Stimulated activated CD8-positive, alpha-beta memory T cell treated with anti-CD3 and anti-CD28 coated beads, Interleukin-12 subunit alpha, Interleukin-12 subunit beta, amount 100 ng/mL, for 1 hour (primary cell): Measurements from ENCODE around the gene SLC7A8.

Experiments used
- DNase-seq: peaks from one replicate; pipeline ENCODE4 v3.0.0-alpha.2; 2020; ENCODE audit warnings: low read depth

The SLC7A8 gene

DNA sequence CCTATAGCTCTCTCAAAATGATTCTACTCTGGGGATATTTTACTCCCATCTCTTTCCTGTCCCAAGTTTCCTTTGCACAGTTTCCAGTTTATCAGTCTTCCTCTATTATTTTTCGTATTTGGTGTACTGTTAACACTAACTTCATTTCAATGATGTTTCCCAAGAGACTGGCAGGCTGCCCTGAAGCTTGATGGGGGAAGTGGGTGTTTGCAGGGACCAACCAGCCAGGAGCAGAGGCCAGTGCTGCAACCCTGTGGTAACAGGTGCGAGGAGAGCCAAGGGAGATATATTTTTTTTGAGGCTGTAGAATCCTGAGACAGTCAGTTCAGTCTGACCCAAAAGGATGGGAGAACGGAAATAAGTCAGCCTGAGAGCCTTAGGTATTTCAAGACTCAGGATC lies 52.6 kb downstream of the SLC7A8 start:
- no peak for DNase-seq

GRCh38 chr14:23129759-23130316 lies 53.6 kb downstream of the SLC7A8 start:
- DNase-seq, result no peak

DNA sequence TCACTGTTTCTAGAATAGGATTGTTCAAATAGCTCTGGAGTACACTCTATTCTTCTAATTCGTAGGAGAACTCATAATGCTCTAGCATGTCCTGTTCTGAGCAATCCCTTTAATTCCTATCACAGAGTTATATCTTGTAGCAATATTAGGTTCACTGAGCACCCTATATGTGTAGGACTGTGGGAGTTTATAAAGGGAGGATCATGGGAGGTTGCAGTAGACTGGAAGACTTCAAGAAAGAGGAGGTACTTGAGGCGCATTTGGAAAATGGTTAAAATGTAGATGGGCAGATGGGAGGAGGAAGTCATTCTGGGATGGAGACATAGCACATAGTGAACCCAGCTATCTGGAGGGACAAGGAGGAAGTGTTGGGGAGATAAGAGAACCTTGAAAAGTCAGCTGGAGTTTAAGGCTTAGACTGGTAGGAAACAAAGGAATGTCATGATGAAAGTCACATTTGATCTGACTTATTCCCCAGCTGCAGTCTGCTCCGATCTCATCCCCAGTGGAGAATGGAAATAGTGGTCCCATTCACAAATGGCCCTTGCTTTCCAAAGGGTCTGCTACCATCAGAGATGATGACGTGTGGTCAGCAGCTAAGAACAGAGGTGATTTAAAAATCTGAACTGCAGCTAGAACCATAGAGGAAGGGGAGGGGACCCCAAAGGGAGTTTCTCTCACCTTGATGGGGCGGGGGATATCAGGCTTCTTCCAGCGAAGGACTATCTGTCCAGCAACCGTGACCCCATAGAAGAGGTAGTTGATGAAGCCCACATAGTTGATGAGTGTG lies 54.3 kb downstream of the SLC7A8 start:
- DNase-seq, result no peak

DNA sequence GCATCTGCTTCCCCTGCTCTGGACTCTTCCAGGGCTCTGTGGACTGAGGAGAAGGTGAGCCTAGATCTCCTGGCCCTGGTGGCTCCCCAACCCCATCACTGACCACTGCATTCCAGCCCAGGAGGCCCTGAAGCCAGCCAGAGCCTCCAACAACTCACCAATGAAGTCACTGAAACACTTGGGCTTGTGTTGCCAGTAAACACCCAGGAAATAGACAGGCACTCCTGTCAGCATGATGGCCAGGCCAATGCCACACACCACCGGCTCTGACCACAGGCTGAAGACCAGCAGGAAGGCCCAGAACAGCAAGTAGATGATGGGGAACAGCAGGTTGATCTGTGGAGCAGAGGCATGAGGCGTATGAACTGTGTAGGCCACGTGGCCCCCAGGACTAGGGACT lies 55.6 kb downstream of the SLC7A8 start:
- DNase-seq, result no peak

DNA sequence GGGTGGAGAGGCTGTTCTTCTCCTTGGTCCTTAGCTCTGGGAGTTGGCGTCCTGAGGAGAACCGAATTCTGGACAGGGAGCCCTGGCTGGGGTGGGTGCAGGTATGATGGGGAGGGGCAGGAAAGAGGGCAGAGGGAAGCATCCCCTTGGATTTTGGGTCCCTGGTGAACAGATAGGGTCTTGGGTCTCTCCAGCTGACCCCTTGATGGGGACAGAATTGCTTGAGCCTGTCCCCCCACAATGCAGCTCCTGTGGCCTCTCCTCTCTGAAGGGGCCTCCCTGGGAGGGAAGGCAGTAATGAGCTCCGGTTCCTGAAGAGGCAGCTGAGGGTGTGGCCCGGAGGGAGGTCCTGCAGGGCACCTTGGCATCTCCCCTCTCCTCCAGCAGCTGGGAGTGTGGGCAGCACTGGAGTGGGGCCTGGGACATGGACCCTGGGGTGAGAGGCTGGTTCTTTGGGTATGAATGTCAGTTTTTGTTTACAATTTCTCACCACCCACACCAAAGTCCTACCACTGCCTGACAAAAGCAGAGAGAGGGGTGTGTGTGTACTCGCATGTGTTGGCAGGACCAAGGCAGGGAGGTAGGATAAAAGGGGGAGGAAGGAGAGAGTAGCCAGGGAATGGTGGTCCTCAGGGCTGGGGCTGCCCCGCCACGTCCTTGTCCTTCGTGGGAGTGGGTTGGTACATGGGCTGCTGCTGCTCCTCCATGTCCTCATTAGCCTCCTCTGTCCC lies 56.7 kb downstream of the SLC7A8 start:
- DNase-seq, result no peak

DNA sequence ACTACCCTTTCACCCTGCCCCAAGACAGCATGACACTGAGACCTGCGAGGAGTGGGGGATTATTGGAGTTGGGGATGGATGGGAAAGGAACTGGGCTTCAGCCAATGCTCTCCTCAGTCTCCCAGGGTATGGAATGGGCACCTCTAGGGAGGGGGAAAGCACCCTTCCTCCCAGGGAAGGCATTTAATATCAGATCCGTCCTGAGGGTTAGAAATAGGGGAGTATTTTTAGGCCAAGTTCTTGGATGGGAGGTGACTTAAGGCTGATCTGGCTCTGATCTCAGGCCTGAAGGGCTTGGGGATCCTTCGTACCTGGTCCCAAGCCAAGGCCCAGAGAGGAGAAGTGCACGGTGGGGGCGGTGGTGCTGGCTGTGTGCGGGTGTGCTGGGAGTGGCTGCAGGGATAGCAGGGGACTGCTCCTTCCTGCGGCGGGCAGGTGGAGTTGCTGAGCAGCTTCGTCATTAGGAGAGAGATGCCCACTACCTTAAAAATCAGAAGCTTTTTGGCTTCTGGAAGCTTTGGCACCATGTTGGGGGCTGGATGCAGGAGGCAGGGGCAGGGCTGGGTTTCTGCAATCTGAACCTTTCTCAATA lies 57.4 kb downstream of the SLC7A8 start:
- no peak for DNase-seq

- DNase-seq, result no peak
Observed at GRCh38 chr14:23125011-23125410, 58.4 kb downstream of the SLC7A8 start.

DNA sequence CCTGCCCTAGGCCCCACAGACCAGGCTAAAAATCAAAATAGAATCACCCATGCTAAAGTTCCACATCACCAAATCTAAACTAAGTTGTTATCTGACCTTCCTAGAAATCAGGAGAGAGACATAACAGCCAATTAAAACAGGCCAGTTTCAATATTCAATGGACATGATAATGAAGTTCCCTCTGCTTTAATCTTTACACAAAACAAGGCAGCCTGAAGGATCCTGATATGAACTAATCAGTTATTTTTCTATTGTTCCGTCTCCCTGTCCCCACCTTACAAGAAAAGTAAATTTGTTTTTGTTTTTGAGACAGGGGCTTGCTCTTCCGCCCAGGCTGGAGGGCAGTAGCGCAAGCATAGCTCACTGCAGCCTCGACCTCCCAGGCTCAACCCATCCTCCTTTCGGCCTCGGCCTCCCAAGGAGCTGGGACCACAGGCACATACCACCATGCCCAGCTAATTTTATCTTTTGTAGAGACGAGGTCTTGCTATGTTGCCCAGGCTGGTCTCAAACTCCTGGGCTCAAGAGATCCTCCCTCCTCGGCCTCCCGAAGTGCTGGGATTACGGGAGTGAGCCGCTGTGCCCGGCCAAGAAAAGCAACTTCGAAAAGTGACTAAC lies 59.0 kb downstream of the SLC7A8 start:
- no peak for DNase-seq

GRCh38 chr14:23123419-23123818 lies 60.0 kb downstream of the SLC7A8 start:
- no peak for DNase-seq

GRCh38 chr14:23122086-23122485 lies 61.4 kb downstream of the SLC7A8 start:
- no peak for DNase-seq

DNA sequence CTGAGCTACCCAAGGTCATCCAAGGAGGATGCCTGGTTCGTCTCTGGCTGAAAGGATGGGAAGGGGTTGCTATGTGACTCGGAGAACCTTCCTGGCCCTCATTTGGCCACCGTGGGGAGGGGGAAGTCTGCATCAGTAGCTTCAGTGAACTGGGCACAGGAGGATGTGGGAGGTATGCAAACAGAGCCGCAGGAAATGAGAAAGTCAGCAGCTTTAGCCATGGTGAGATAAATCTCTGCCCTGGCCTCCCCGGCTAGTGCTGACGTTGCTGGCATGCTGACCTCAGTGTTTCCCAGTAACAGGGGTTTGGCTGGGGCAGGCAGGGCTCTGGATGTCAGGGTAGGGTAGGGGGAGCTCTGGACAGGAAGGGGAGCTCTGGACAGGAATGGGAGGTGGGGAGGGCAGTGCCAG lies 62.1 kb downstream of the SLC7A8 start:
- no peak for DNase-seq

GRCh38 chr14:23120541-23121251 lies 62.8 kb downstream of the SLC7A8 start:
- peak; percentile 59 for DNase-seq

- no peak for DNase-seq
Observed at GRCh38 chr14:23119363-23120327, 63.8 kb downstream of the SLC7A8 start.

DNA sequence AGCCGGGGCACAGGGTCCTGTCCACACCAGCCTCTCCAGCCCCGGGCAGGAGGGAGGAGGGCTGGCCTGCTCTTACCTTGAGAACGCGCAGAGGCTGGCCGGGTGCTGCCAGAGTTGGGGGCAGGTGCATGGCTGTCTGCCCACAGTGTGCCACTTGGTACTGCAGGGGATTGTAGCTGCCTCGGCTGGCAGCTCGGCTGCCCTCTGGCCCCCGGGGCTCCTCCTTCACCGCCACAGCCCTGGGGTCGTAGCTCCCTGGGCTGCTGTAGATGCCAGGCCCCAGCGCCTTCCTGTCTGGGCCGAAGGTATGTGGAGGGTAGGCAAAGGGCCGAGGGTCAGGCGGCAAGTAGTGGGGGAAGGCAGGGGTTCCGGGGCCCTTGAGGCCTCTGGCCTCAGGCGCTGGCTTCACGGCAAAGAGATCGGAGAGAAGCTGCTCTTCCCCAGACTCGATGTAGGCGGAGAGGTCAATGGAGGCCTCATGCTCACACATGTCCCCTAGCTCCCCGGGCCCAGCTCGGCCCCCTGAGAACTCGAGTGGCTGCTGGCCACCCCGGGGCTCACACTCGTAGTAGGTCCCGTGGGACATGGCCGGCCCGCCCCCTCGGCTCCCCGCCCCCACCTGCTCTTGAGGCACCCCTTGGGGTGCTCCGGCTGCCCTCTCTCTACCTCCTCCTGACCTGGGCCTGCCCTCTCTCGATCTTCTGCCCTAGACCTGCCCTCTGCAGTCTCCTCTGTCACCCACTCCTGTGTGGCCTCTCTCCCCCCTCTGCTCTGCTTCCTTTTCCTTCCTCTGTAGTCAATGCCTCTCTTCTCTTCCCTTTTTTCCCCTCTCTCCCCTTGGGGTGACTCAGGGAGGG lies 64.7 kb downstream of the SLC7A8 start, which contains the start of gene CEBPE:
TSS of gene CEBPE (minus strand) at position 750 of the 857 bp plus-strand sequence. CDS start at position 586, 164 bp downstream.
- no peak for DNase-seq

- no peak for DNase-seq
Observed at GRCh38 chr14:23117371-23118020, 66.0 kb downstream of the SLC7A8 start.

GRCh38 chr14:23115918-23116317 lies 67.5 kb downstream of the SLC7A8 start:
- no peak for DNase-seq

DNA sequence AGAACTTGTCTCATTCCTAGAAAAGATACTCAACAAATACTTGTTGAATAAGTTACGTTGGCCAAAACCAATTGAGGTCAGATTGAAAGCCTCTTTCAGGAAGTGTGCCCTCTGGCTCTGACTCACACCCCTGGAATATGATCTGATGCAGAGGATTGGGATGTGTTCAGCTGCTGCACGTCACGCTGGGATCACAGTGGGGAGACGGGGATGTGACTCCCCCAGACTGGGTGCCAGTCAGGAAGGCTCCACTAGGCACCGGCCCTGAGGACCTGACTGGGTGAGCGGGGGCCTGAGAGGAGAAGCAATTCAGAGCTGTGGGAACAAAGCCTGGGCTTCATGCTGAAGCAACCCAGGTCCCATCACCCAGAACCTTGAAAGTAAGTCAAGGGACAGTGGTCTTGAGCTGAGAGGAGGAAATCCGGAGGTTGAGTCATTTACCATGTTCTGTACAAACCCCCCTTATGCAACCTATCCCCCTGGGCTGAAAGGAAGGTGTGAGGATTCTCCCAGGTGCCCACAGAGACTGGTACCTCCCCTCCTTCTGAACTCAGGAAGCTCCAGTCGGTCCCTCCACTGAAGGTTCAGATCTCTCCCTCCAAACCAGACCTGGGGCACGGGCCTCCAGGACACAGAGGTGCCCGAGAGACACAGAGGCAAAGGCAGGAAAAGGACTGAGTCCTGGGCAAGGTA lies 68.3 kb downstream of the SLC7A8 start:
- DNase-seq, result no peak

DNA sequence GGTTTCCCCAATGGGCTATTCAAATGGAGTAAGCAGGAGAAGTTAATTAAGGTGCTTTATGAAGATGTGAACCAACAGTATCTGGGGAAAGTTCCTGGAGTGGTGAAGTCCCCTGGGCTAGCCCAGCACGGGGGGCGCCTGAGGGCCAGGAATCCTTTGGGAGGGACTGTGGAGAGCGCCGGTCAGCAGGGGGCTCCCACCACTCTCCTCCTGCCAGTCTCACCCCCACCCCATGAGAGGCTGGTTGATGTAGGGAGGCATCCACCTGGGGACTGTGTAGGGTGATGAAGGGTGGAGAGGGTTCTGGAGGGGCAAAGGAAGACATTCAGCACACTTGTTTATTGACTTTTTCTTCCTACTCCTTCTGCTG lies 68.8 kb downstream of the SLC7A8 start:
- no peak for DNase-seq
